ENCODE data around the gene MYL3.

Gene MYL3

DNA sequence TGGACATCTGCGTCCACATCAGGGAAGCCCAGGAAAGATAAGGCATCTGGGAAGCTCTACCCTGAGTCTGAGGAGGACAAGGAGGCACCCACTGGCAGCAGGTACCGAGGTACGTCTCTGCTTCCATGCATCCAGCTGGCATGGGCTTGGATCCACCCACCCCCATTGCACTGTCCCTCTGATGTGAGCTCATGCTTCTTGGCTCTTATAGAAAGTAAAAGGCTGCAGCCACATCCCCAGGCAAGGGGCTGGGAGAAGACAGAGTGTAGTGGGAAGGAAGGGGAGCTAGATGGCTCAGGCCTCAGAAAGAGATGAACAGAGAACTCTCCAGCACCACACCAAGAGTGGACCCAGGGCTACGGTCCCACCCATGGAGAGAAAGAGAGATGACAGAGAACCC, 32.5 kb upstream of the MYL3 start:
- Mint-ChIP-seq H3K36me3 (ENCODE audit: low read depth) (no peaks in the 10 kb centered on the region), H3K9me3 (no peaks in the 10 kb centered on the region), H3K4me3 (no peak overlapping the region), H3K27ac (no peak overlapping the region), H3K4me1 (ENCODE audit: low read depth) (peaks cover 36% of the 10 kb centered on the region), H3K27me3 (peaks cover 86% of the 10 kb centered on the region)
- intact Hi-C loops (cut with micrococcal nuclease), result loop anchor here (1.0 to 2.0 kb wide), 2 partner anchors 29 to 190 kb away; no protein-coding TSS in a partner anchor

DNA sequence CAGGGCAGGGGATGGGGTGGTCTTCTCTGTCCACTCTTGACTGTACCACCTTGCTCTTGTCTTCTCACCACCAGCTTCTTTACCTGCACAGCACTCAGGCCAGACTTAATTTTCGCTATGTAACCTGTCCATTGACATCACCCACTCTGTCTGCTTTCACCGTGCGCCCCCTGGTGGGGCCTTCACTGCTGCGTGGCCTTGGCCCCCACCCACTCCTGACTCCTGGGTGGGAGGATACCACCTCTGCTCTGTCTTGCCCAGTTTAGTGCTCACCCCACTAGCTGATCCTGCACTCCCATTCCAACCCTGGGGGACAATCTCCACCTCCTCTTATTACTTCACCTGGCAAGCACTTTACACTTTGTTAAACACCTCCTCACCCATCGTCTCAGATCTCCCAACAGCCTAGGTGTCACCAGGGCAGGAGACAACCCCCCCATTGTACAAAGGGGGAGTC, 32.0 kb upstream of the MYL3 start:
- intact Hi-C loops (cut with micrococcal nuclease), result loop anchor here (1.0 to 2.0 kb wide), 2 partner anchors 28 to 190 kb away; no protein-coding TSS in a partner anchor
- no peaks in the 10 kb centered on the region for H3K9me3 Mint-ChIP-seq
- H3K27ac Mint-ChIP-seq, result no peak overlapping the region
- peaks cover 85% of the 10 kb centered on the region for H3K27me3 Mint-ChIP-seq
- no peaks in the 10 kb centered on the region for H3K36me3 Mint-ChIP-seq (ENCODE audit: low read depth)
- H3K4me1 Mint-ChIP-seq (ENCODE audit: low read depth), result peaks cover 36% of the 10 kb centered on the region
- no peak overlapping the region for H3K4me3 Mint-ChIP-seq

DNA sequence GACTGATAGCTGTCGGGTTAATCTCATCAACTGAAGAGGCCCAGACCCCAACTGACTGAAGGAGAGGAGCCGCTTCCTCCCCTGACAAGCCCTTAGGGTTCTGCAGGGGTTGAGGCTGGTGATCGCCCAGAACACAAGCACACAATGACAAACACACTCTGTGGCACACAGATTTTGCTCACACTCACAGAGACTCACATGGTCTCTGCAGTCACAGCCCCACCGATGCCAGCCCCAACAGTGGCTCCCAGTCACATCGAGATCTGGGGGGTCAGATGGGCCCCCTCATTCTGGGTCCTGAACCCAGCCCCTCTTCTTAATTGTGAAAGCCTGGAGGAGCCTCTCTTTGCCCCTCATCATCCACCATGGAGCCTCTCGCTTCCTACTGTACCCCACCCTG, 31.0 kb upstream of the MYL3 start:
- Mint-ChIP-seq H3K4me1 (ENCODE audit: low read depth) (peaks cover 36% of the 10 kb centered on the region), H3K4me3 (no peak overlapping the region), H3K9me3 (no peaks in the 10 kb centered on the region), H3K27ac (no peak overlapping the region), H3K36me3 (ENCODE audit: low read depth) (no peaks in the 10 kb centered on the region), H3K27me3 (peaks cover 86% of the 10 kb centered on the region)
- intact Hi-C loops (cut with micrococcal nuclease), result loop anchor here (2.0 kb wide), 1 partner anchor 27 kb away; no protein-coding TSS in a partner anchor

DNA sequence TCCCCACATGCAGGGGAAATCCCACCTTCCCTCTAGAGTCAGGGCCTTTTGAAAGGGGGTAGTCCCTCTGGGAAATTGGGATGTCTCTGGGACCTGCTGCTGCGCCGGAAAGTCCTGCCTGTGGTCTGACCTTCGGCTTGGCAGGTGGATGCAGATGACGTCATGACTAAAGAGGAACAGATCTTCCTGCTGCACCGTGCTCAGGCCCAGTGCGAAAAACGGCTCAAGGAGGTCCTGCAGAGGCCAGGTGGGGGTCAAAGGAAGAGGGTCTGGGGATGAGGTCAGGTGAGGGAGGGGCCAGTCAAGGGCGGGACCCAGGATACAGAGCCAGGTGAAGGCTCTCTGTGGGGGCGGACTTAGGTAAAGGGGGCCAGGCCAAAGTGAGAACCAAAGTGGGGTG, 30.5 kb upstream of the MYL3 start:
- intact Hi-C loops (cut with micrococcal nuclease), result loop anchor here (2.0 kb wide), 1 partner anchor 27 kb away; no protein-coding TSS in a partner anchor
- H3K4me3 Mint-ChIP-seq, result no peak overlapping the region
- no peak overlapping the region for H3K27ac Mint-ChIP-seq
- no peaks in the 10 kb centered on the region for H3K9me3 Mint-ChIP-seq
- H3K36me3 Mint-ChIP-seq (ENCODE audit: low read depth), result no peaks in the 10 kb centered on the region
- H3K4me1 Mint-ChIP-seq (ENCODE audit: low read depth), result peaks cover 32% of the 10 kb centered on the region
- peaks cover 86% of the 10 kb centered on the region for H3K27me3 Mint-ChIP-seq

DNA sequence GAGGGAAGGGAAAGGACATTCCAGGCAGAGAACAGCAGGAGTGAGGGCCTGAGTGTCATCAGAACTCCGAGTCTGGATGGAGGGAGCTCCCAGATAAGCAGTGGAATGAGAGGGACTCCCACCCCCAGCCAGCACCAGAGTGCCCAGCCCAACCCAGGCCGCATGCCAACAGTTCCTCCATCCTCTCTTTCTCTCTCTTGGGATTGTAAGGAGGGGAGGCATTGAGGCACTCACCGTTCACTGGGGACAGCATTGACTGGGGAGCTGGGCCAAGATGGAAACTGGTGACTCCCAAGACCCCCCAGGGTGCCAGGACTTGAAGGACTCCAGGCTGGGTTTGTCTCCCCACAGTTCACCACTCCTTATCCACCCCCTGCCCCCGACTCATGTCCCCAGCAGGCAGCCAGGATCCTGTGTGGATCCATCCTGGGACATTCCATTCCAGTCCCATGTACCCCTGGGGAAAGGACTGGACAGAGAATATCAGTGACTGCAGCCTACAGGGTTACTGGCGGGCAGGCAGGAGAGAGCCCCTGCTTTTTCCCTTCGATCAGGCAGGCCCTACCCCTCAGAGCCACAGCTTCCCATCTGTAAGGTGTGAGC, 30.0 kb upstream of the MYL3 start:
- peaks cover 27% of the 10 kb centered on the region for H3K4me1 Mint-ChIP-seq (ENCODE audit: low read depth)
- intact Hi-C loops (cut with micrococcal nuclease), result no loop called here
- H3K4me3 Mint-ChIP-seq, result no peak overlapping the region

DNA sequence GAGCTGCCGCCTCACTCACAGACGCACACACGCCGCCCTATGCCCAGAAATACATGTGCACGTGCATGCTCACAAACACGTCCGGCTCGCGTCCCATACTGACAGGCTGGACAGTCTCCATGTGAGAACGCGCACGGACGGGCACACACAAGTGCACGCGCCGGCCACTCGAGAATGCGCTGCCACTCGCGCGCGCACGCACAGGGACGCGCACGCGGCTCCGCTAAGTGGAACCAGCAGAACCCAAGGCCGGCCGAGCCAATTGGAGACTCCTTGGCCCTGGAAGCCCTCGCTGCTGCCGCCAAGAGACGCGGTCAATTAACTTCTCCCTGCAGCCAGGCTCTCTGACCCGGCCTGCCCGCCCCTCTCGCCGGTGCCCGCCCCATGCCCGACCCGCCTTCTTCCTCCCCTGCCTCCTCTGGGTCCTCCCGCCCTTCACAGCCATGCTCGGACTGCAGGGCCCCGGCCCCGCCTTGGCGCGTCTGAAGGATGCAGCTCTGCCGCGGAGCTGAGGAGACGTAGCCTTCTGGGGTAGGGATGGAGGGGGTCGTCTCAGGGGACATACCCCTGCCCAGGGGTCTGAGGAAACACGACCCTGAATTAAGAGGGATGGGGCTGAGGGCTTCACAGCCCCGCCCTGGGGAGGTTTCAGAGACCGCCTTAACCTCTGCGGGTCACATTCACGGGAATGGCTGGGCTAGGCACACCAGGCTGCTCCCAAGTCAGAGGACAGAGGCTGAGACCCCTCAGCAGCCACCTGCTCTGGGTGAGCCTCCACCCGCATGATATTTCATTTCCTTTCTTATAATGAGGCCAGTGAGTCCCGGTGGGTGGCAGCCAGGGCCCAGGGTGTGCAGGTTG, 29.3 kb upstream of the MYL3 start:
- intact Hi-C loops (cut with micrococcal nuclease), result no loop called here
- peak overlapping the region; percentile 68 for H3K4me3 Mint-ChIP-seq
- peaks cover 24% of the 10 kb centered on the region for H3K4me1 Mint-ChIP-seq (ENCODE audit: low read depth)
- no peaks in the 10 kb centered on the region for H3K9me3 Mint-ChIP-seq
- H3K27me3 Mint-ChIP-seq, result peaks cover 77% of the 10 kb centered on the region
- no peaks in the 10 kb centered on the region for H3K36me3 Mint-ChIP-seq (ENCODE audit: low read depth)
- no peak overlapping the region for H3K27ac Mint-ChIP-seq

More for the DNA sequence above, 30.0 kb upstream of the MYL3 start:
- Mint-ChIP-seq H3K27ac (no peak overlapping the region), H3K9me3 (no peaks in the 10 kb centered on the region), H3K27me3 (peaks cover 82% of the 10 kb centered on the region), H3K36me3 (ENCODE audit: low read depth) (no peaks in the 10 kb centered on the region)

DNA sequence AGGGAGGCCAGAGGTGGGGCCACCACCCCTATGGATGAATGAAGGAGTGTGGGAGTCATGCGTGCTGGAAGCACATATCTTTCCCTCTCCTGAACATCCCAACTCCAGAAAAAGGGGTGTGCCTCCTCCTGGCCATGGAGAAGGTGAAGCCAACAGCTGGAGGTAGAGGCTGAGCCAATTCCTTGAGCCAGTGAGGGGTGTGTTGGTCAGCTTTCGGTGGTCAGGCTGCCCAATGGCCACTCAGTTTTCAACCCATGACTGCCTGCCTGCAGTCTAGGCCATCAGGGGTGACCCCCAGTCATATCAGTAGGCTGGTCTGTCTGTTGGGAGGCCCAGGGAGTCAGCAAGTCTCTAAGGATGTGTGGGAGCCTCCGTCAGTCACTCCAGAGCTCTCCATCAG, 27.9 kb upstream of the MYL3 start:
- peaks cover 24% of the 10 kb centered on the region for H3K4me1 Mint-ChIP-seq (ENCODE audit: low read depth)
- H3K27me3 Mint-ChIP-seq, result peaks cover 73% of the 10 kb centered on the region
- intact Hi-C loops (cut with micrococcal nuclease), result no loop called here
- no peak overlapping the region for H3K27ac Mint-ChIP-seq
- H3K9me3 Mint-ChIP-seq, result no peaks in the 10 kb centered on the region
- H3K4me3 Mint-ChIP-seq, result peak overlapping the region; percentile 1
- H3K36me3 Mint-ChIP-seq (ENCODE audit: low read depth), result no peaks in the 10 kb centered on the region

DNA sequence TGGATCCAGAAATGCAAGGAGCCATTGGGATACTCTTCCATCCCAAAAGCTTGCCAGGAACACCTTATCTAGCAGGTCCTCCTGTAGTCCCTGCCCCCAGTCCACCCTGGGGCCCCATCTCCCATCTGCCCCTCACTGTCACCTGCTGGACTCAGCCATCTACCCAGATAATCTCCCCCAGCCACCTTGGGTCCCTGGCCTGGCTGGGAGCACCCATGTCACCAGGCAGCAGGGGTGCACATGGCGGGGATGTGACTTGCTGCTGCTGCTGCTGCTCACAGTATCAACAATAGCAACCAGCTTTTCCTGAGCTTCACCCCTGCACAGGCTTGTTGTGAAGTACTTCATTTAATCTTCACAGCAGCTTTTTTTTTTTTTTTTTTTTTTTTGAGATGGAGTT, 26.9 kb upstream of the MYL3 start:
- Mint-ChIP-seq H3K27me3 (peaks cover 76% of the 10 kb centered on the region), H3K27ac (no peak overlapping the region), H3K9me3 (no peaks in the 10 kb centered on the region), H3K36me3 (ENCODE audit: low read depth) (no peaks in the 10 kb centered on the region), H3K4me3 (no peak overlapping the region), H3K4me1 (ENCODE audit: low read depth) (peaks cover 24% of the 10 kb centered on the region)
- intact Hi-C loops (cut with micrococcal nuclease), result no loop called here

DNA sequence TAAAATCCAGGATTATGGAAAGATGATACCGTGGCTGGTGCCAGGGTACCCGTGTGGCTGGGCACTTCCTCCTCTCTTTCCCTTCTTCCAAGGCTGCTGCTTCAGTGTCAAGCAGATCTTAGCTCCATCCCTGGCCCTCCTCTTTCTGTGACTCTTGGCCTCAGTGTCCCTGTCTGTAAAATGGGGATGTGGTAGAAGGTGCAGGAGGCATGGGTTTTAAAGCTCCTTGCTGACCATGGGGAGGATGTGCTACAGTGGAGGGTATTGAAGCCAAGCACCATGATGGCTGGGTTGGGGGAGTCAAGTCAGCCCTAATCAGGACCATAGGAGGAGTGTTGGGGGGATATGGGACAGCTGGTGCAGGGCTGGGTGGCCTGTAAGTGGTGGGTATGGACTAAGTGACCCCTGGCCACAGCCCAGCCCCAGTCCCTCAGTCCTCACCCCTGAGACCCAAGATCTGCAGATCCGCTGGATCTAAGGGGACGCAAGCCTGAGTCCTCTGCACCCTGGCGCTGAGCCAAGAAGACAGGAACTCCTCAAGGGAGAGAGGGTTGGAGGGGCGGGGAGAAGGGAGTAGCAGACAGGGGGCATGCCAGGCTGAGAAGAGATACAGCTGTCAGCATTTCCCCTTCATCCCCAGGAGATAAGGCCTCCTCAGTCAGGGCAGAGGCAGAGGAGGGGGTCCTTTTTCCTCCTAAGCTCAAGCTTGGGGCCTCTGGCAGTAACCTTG, 26.3 kb upstream of the MYL3 start:
- no peak overlapping the region for H3K4me3 Mint-ChIP-seq
- no peak overlapping the region for H3K27ac Mint-ChIP-seq
- peaks cover 24% of the 10 kb centered on the region for H3K4me1 Mint-ChIP-seq (ENCODE audit: low read depth)
- intact Hi-C loops (cut with micrococcal nuclease), result no loop called here
- peaks cover 80% of the 10 kb centered on the region for H3K27me3 Mint-ChIP-seq
- no peaks in the 10 kb centered on the region for H3K9me3 Mint-ChIP-seq
- H3K36me3 Mint-ChIP-seq (ENCODE audit: low read depth), result no peaks in the 10 kb centered on the region

DNA sequence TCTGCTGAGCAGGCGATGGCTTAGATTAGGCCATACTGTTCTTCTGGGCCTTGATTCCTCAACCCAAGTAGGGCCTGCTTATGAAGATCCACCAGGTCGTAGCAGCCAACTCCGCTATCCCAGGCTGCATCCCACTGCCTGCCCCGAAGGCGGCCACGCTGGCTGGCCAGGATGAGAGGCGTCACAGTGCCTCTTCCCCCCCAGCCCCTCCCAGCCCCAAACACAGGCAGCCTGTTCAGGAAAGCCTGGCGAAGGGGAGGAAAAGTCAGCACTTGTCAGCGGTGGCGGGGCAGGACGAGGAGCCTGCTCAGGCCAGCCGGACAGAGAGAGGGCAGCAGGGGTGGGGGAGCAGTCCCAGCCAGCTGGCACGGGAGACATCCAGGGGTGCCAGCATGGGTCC, 25.5 kb upstream of the MYL3 start:
- Mint-ChIP-seq H3K9me3 (no peaks in the 10 kb centered on the region), H3K36me3 (ENCODE audit: low read depth) (no peaks in the 10 kb centered on the region), H3K27ac (no peak overlapping the region), H3K4me3 (no peak overlapping the region), H3K27me3 (peaks cover 82% of the 10 kb centered on the region), H3K4me1 (ENCODE audit: low read depth) (peaks cover 21% of the 10 kb centered on the region)
- intact Hi-C loops (cut with micrococcal nuclease), result no loop called here

DNA sequence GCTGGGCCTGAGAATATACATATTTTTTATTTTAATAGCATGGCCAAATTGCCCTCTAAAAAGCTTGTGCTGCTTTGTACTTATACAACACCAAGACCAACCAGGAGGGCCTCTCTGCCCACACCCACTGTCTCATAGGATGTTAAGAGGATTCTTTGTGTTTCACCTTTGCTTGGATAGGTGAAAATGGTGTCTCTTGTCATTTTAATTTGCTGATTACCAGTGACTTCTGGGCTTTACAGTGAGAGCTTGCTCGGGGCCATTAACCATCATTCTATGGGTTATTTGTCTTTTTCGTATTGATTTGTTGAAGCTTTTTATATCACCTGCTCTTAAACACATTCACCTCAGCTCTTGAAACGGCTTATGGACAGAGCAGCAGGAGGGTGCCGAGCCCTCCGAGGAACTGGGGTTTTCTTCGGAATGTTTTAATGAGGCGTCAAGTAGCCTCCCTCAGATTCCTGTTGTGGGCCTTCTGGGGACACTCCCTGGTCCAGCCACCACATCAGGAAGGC, 24.8 kb upstream of the MYL3 start:
- Mint-ChIP-seq H3K27ac (no peak overlapping the region), H3K4me1 (ENCODE audit: low read depth) (peaks cover 19% of the 10 kb centered on the region), H3K9me3 (no peaks in the 10 kb centered on the region), H3K36me3 (ENCODE audit: low read depth) (no peaks in the 10 kb centered on the region), H3K4me3 (no peak overlapping the region), H3K27me3 (peaks cover 79% of the 10 kb centered on the region)
- intact Hi-C loops (cut with micrococcal nuclease), result no loop called here

DNA sequence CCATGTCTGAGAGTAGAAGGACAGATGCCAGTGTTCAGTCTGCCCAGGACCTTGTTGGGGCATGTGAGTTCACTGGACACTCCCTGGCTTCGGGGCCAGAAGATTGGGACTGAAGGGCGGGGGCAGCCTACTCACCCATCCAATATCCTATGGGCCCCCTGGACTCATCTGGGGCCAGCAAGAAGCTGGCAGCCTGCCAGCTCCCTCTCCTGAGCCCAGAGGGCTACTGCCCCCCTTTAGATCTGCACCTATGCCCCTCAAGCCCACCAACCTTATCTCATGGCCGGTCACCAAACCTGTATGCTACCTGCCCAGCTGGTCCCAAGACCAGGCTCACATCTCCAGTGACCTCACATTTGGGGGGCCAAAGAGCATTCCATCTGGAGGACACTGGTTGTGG, 22.4 kb upstream of the MYL3 start:
- Mint-ChIP-seq H3K4me3 (no peak overlapping the region), H3K4me1 (ENCODE audit: low read depth) (peaks cover 14% of the 10 kb centered on the region), H3K27me3 (peaks cover 77% of the 10 kb centered on the region), H3K27ac (no peak overlapping the region), H3K9me3 (no peaks in the 10 kb centered on the region), H3K36me3 (ENCODE audit: low read depth) (no peaks in the 10 kb centered on the region)
- intact Hi-C loops (cut with micrococcal nuclease), result no loop called here

DNA sequence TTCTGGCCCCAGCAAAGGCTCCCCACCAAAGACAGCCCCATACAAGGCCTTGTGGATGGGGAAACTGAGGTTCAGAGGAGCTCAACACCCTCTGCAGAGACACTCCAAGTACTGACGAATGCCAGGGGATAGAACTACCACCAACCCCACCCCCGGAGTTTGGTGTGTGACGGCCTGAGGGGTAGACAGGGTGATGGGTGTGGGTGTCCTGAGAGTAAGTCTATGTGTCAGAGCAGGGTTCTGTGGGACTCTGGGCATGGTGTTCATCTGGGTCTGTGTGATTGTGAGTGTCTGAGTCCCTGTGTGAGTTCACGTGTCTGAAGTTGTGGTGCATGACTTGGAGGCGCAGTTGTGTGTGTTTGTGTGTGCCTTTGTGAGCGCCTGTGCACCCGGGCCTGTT, 21.7 kb upstream of the MYL3 start:
- Mint-ChIP-seq H3K27me3 (peaks cover 79% of the 10 kb centered on the region), H3K4me1 (ENCODE audit: low read depth) (peaks cover 14% of the 10 kb centered on the region), H3K4me3 (no peak overlapping the region), H3K9me3 (no peaks in the 10 kb centered on the region), H3K36me3 (ENCODE audit: low read depth) (no peaks in the 10 kb centered on the region), H3K27ac (no peak overlapping the region)
- intact Hi-C loops (cut with micrococcal nuclease), result no loop called here

DNA sequence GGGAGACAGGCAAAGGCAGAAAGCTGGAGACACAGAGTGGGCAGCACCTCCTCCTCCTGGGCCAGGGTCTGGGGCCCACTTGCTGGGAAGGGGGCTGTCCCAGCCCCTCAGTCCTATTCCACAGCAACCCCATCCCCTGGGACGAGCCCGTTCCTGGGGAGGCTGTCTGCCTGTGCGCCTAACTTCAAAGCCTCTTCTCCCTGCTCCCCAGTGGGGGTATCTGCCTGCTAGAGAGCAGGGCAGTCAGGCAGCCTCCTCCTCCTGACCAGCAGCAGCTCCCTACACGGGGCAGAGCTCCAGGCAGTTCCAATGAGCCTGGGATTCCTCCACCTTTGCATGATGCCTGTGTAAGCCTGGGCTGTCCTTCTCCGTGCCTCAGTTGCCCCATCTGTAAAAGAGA, 21.2 kb upstream of the MYL3 start:
- Mint-ChIP-seq H3K4me1 (ENCODE audit: low read depth) (peaks cover 14% of the 10 kb centered on the region), H3K9me3 (no peaks in the 10 kb centered on the region), H3K27ac (no peak overlapping the region), H3K4me3 (no peak overlapping the region), H3K36me3 (ENCODE audit: low read depth) (no peaks in the 10 kb centered on the region), H3K27me3 (peaks cover 80% of the 10 kb centered on the region)
- intact Hi-C loops (cut with micrococcal nuclease), result no loop called here

Data from dendritic cell treated with granulocyte-macrophage colony-stimulating factor and Interleukin-4, amounts not matched to agents 40 ng/mL and 50 ng/mL, for 4 days (primary cell).